AG09309 (cell line): ENCODE data around the gene CEACAM8.

Source experiments
- DNase-seq: peaks from one replicate; pipeline ENCODE4 v3.0.0-alpha.2; 2010; ENCODE audit warnings: low read depth
- H3K4me3 ChIP-seq: 2 replicates; pipeline ENCODE4 v1.5.1; 2011; ENCODE audit warnings: mild to moderate bottlenecking, low read depth, low read length, moderate library complexity; ENCODE audit not compliant: control insufficient read depth
- TF ChIP-seq, protein P1 (sequence below): IDR thresholded peaks from 2 replicates; pipeline ENCODE4 v1.5.1; 2011; ENCODE audit warnings: mild to moderate bottlenecking, low read depth, low read length, inconsistent platforms; ENCODE audit not compliant: insufficient read depth, control insufficient read depth; ENCODE audit errors: missing control alignments

The CEACAM8 gene

DNA sequence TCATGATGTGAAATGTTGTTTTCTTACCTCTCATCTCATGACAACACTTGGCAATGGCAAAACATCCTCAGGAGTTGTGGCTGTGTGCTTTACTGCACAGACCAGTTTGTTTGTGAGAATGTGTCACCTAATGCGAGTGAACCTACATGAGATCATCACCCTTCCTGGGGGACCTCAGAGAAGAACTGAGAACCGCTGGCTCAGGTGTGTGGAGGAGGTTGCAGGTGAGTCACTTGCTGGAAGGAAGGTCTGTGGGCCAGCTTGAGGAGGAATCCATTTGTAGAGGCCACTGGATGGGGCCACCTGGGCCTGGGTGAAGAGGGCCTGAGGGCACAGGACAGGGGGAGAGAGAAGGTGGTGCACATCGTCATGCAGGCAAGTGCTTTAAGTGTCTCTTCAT is 63.4 kb downstream of the CEACAM8 start:
- TF ChIP-seq, protein P1, sequence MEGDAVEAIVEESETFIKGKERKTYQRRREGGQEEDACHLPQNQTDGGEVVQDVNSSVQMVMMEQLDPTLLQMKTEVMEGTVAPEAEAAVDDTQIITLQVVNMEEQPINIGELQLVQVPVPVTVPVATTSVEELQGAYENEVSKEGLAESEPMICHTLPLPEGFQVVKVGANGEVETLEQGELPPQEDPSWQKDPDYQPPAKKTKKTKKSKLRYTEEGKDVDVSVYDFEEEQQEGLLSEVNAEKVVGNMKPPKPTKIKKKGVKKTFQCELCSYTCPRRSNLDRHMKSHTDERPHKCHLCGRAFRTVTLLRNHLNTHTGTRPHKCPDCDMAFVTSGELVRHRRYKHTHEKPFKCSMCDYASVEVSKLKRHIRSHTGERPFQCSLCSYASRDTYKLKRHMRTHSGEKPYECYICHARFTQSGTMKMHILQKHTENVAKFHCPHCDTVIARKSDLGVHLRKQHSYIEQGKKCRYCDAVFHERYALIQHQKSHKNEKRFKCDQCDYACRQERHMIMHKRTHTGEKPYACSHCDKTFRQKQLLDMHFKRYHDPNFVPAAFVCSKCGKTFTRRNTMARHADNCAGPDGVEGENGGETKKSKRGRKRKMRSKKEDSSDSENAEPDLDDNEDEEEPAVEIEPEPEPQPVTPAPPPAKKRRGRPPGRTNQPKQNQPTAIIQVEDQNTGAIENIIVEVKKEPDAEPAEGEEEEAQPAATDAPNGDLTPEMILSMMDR: no peak
- no peak for DNase-seq

More for the DNA sequence above, 63.4 kb downstream of the CEACAM8 start:
- no peak overlapping the region for H3K4me3 ChIP-seq
